SU-DHL-6 (cell line): ENCODE results near the gene PTH2.

Experiments used
- H2AFZ ChIP-seq: fragments of 200-600 bp; sonication (generic); 2 replicates; pipeline ENCODE4 v1.6.1; 2014; ENCODE audit warnings: low read depth, mild to moderate bottlenecking, moderate library complexity, mixed read lengths, antibody characterized with exemption, low read length; ENCODE audit not compliant: severe bottlenecking
- H3F3A ChIP-seq: fragments of 200-600 bp; shearing (Covaris generic); 2 replicates; pipeline ENCODE4 v1.6.0; 2016; ENCODE audit warnings: antibody characterized with exemption, mild to moderate bottlenecking; ENCODE audit not compliant: insufficient read depth
- H3K27ac ChIP-seq: fragments of 200-600 bp; sonication (generic); 2 replicates; pipeline ENCODE4 v1.5.1; 2016; ENCODE audit warnings: low read depth, mild to moderate bottlenecking, low read length, moderate library complexity, mixed read lengths
- H3K27me3 ChIP-seq: fragments of 200-600 bp; sonication (generic), shearing (Covaris generic); 2 replicates; pipeline ENCODE4 v1.6.0; 2014; ENCODE audit warnings: mild to moderate bottlenecking, low read length
- H3K36me3 ChIP-seq: fragments of 200-600 bp; sonication (generic); 2 replicates; pipeline ENCODE4 v1.6.1; 2014; ENCODE audit warnings: mild to moderate bottlenecking, low read length, mixed read lengths
- H3K4me2 ChIP-seq: fragments of 300-600, 200-600 bp; shearing (Covaris generic), sonication (generic); 2 replicates; pipeline ENCODE4 v1.6.0; 2014; ENCODE audit warnings: low read length, low read depth, mild to moderate bottlenecking; ENCODE audit not compliant: poor library complexity, severe bottlenecking
- H3K4me3 ChIP-seq: fragments of 200-600 bp; sonication (generic); 2 replicates; pipeline ENCODE4 v1.5.1; 2014; ENCODE audit warnings: antibody characterized with exemption, low read length, mild to moderate bottlenecking, mixed read lengths; ENCODE audit not compliant: insufficient read depth, poor library complexity, severe bottlenecking
- H3K79me2 ChIP-seq: fragments of 200-600 bp; sonication (generic); 2 replicates; pipeline ENCODE4 v1.6.1; 2014; ENCODE audit warnings: mild to moderate bottlenecking, low read length, moderate library complexity; ENCODE audit not compliant: insufficient read depth
- H3K9ac ChIP-seq: fragments of 200-600 bp; sonication (generic); 2 replicates; pipeline ENCODE4 v1.7.0; 2014; ENCODE audit warnings: mild to moderate bottlenecking, low read length
- H3K9me2 ChIP-seq: fragments of 200-600 bp; sonication (generic); replicated peaks from 2 replicates; pipeline ENCODE4 v1.6.1; 2014; ENCODE audit warnings: low read length; ENCODE audit not compliant: insufficient read depth
- H3K9me3 ChIP-seq: fragments of 200-600 bp; sonication (generic); 2 replicates; pipeline ENCODE4 v1.6.1; 2014; ENCODE audit warnings: low read length, mixed read lengths; ENCODE audit not compliant: insufficient read depth
- H4K20me1 ChIP-seq: fragments of 200-600 bp; sonication (generic); 2 replicates; pipeline ENCODE4 v1.6.1; 2014; ENCODE audit warnings: low read depth, mild to moderate bottlenecking, antibody characterized with exemption, low read length, moderate library complexity, mixed read lengths
- EZH2phosphoT487 ChIP-seq: fragments of 200-600 bp; sonication (generic), shearing (Covaris generic); conservative IDR thresholded peaks from 2 replicates; pipeline ENCODE4 v1.6.1; 2018; ENCODE audit warnings: mild to moderate bottlenecking, antibody characterized with exemption, low read length, moderate library complexity, mixed read lengths
- TF ChIP-seq, protein P1 (sequence below): fragments of 200-600 bp; sonication (generic); IDR thresholded peaks from one replicate; pipeline ENCODE4 v1.5.1; 2017; ENCODE audit warnings: antibody characterized with exemption, mild to moderate bottlenecking, low read length, moderate library complexity; ENCODE audit not compliant: insufficient read depth, poor library complexity, severe bottlenecking

PTH2 gene

DNA sequence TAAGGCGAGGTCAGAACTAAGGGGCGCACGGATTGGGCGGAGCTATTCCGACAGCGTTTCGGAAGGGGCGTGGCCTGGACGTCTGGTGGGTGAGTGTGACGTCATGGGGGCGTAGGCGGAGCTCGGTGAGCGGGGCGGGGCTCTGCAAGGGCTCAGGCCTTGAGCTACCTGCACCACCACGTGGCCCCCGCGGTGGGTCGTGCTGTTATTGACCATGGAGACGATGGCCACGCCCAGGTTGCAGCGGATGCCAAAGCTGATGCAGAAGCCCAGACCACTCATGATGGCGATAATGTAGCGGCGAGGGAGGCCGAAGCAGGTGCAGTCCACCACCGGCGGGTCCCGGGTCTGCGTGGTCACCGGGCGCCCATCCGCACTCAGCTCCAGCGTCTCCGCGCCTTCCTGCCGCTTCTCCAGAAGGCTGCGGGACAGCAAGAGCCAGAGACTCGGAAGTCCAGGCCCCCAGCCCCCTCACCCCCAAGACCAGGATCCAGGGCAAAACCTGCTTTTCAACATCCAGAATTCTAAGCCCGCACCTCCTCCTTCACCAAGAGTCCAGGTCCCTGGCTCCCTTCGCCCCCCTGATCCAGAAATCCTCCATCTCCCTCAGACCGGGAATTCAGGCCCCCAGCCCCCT lies 13.3 kb upstream of the PTH2 start:
- TF ChIP-seq EZH2phosphoT487: no peak
- TF ChIP-seq, protein P1, sequence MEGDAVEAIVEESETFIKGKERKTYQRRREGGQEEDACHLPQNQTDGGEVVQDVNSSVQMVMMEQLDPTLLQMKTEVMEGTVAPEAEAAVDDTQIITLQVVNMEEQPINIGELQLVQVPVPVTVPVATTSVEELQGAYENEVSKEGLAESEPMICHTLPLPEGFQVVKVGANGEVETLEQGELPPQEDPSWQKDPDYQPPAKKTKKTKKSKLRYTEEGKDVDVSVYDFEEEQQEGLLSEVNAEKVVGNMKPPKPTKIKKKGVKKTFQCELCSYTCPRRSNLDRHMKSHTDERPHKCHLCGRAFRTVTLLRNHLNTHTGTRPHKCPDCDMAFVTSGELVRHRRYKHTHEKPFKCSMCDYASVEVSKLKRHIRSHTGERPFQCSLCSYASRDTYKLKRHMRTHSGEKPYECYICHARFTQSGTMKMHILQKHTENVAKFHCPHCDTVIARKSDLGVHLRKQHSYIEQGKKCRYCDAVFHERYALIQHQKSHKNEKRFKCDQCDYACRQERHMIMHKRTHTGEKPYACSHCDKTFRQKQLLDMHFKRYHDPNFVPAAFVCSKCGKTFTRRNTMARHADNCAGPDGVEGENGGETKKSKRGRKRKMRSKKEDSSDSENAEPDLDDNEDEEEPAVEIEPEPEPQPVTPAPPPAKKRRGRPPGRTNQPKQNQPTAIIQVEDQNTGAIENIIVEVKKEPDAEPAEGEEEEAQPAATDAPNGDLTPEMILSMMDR: no peak
- Histone ChIP-seq H3K4me3 (no peak overlapping the region), H3K27ac (no peak overlapping the region), H3K36me3 (no peaks in the 10 kb centered on the region), H3K9ac (no peak overlapping the region), H3K9me2 (no peaks in the 10 kb centered on the region), H4K20me1 (no peaks in the 10 kb centered on the region), H3F3A (no peaks in the 10 kb centered on the region), H3K4me2 (no peak overlapping the region), H3K27me3 (no peaks in the 10 kb centered on the region), H3K9me3 (no peaks in the 10 kb centered on the region), H2AFZ (no peak overlapping the region), H3K79me2 (no peaks in the 10 kb centered on the region)

DNA sequence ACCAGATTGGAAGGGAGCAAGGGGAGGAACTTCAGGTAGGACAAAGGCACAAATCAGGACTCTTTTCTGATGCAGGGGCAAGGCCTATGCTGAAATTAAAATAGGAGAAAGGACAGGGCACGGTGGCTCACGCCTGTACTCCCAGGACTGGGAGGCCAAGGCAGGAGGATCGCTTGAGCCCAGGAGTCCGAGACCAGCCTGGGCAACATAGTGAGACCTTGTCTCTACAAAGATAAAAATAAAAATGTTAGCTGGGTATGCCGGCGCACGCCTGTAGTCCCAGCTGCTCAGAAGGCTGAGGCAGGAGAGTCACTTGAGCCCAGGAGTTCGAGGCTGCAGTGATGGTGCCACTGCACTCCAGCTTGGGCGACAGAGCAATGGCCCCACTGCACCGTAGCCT lies 12.4 kb upstream of the PTH2 start:
- no peak overlapping the region for H3K4me3 ChIP-seq
- H3K36me3 ChIP-seq: no peaks in the 10 kb centered on the region
- no peak overlapping the region for H3K4me2 ChIP-seq
- no peaks in the 10 kb centered on the region for H3K9me3 ChIP-seq
- no peaks in the 10 kb centered on the region for H3K9me2 ChIP-seq
- no peak overlapping the region for H3K27ac ChIP-seq
- no peaks in the 10 kb centered on the region for H3F3A ChIP-seq
- H3K27me3 ChIP-seq: no peaks in the 10 kb centered on the region
- no peak overlapping the region for H2AFZ ChIP-seq
- H3K9ac ChIP-seq: no peak overlapping the region
- H4K20me1 ChIP-seq: no peaks in the 10 kb centered on the region
- TF ChIP-seq, protein P1: no peak
- no peak for TF ChIP-seq EZH2phosphoT487
- no peaks in the 10 kb centered on the region for H3K79me2 ChIP-seq

DNA sequence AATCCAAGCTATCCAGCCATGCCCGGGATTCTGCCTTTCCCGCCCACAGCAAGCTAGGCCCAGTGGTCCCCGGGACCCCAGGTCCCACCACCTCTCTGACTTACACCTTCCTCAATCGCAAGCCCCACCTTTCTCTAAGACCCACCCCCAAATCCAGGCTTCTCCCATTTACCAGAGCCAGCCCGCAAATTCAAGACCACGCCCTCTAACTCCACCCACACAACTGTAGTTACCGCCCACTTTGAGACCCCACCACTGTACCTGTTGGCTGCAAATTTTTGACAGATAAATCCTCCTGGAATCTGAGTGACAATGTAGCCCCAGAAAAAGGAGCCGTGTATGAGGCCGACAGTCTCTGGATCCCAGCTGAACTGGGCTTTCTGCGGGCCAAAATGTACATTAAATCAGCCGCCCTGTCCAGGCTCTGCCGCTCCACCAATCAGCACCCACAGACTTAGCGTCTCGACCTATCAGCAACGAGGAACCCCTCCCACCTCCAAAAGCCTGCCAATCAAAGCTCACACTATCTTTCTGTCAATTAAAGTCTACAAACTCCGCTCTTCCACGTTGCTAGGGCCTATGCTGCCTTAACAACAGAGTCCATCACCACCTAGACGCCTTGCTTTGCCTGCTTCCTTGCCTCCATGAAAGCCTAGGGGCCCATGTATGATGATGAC lies 11.8 kb upstream of the PTH2 start:
- Histone ChIP-seq H3K36me3 (no peaks in the 10 kb centered on the region), H3K9me2 (no peaks in the 10 kb centered on the region), H3K27ac (no peak overlapping the region), H3K4me3 (no peak overlapping the region), H3K9ac (no peak overlapping the region), H3K27me3 (no peaks in the 10 kb centered on the region), H4K20me1 (no peaks in the 10 kb centered on the region), H3K79me2 (no peaks in the 10 kb centered on the region), H2AFZ (no peak overlapping the region), H3F3A (no peaks in the 10 kb centered on the region), H3K9me3 (no peaks in the 10 kb centered on the region), H3K4me2 (no peak overlapping the region)
- TF ChIP-seq, protein P1: no peak
- TF ChIP-seq EZH2phosphoT487: no peak
